Measurements from ENCODE around the gene C4orf36. TPM values are rescaled to one million over a fixed set of nuclear protein-coding genes. Genes with fewer than 3 reads are reported as not detected.
A peak's percentile ranks its signal among the peaks of the same experiment; 100 is the strongest.
"Not testable (repeated sequence)": the region's sequence is repeated elsewhere in the genome, so short reads cannot be mapped to it uniquely, and the experiment has no call there.

C4orf36 gene
- total and polyA plus RNA-seq, 2 of the 4 experiments (the other 2 are of a cell fraction): 0.18 to 0.41 TPM

DNA sequence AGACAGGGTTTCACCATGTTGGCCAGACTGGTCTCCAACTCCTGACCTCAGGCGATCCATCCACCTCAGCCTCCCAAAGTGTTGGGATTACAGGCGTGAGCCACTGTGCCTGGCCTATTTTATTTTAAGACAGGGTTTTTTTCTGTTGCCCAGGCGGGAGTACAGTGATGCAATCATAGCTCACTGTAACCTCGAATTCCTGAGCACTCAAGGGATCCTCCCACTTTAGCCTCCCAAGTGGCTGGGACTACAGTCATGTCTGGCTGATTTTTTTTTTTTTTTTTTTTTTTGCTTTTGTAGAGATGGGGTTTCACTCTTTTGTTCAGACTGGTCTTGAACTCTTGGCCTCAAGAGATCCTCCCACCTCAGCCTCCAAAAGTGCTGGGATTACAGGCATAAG, 16.8 kb downstream of the C4orf36 start:
- H2BK5ac ChIP-seq (ENCODE audit: low read depth, low read length, poor library complexity, severe bottlenecking); H3K9me1 ChIP-seq (ENCODE audit: insufficient read depth, low read length); BruUV-seq (replicated peaks); intact Hi-C loops (cut with micrococcal nuclease); H3K14ac ChIP-seq (replicated peaks; ENCODE audit: low read depth, low read length); H2BK120ac ChIP-seq (ENCODE audit: low read depth, low read length); H3K4me2 ChIP-seq (ENCODE audit: low read depth, low read length); H3K56ac ChIP-seq (ENCODE audit: extremely low read depth, insufficient read depth, low read length); H3K9ac ChIP-seq (ENCODE audit: low read depth, low read length); H3K18ac ChIP-seq (ENCODE audit: low read depth, low read length); H3K79me1 ChIP-seq (ENCODE audit: low read depth in 1 of 2, low read length in 2 of 2); H4K8ac ChIP-seq (ENCODE audit: low read depth in 2 of 2, low read length in 2 of 2); H3K27me3 ChIP-seq (ENCODE audit: control insufficient read depth, insufficient read depth, low read length); H3K27ac ChIP-seq (ENCODE audit: insufficient read depth, low read length); dilution Hi-C loops (cut with HindIII; ENCODE audit: low sequenced_read_pairs, unreplicated experiment); DNase-seq; H2AK9ac ChIP-seq (replicated peaks; ENCODE audit: low read depth, low read length, poor library complexity); ATAC-seq (ENCODE audit: low read depth); CTCF ChIA-PET; H3K4me3 ChIP-seq (ENCODE audit: insufficient read depth, low read depth, low read length); H3K36me3 ChIP-seq (ENCODE audit: control insufficient read depth, insufficient read depth, low read length); H4K91ac ChIP-seq (ENCODE audit: insufficient read depth, low read depth, low read length); H3K4me1 ChIP-seq (ENCODE audit: control insufficient read depth, insufficient read depth, low read length); H4K20me1 ChIP-seq (ENCODE audit: insufficient read depth, low read length); H3K23ac ChIP-seq (ENCODE audit: low read depth, low read length); POLR2A ChIA-PET (ENCODE audit: unreplicated experiment); in situ Hi-C loops (cut with MboI; ENCODE audit: low sequenced_read_pairs); H2BK15ac ChIP-seq (ENCODE audit: low read depth, low read length); H2AFZ ChIP-seq (replicated peaks; ENCODE audit: low read length, poor library complexity); H3K4ac ChIP-seq (ENCODE audit: low read depth, low read length); H2BK20ac ChIP-seq (ENCODE audit: low read depth, low read length); H2AK5ac ChIP-seq (ENCODE audit: low read depth, low read length); H4K5ac ChIP-seq (ENCODE audit: low read depth, low read length): not testable (repeated sequence)
- 67% methylated on average over 1 of the region's 4 CpGs; no CpG with 5 or more reads in 1 of the 2 experiments for WGBS, 2 experiments (ENCODE audit: extremely low coverage in 2 of 2, insufficient read length in 1 of 2)
- TF ChIP-seq CEBPB (IDR thresholded peaks at IDR 0.05; ENCODE audit: low read depth, low read length): 0 out of 2 replicates have a peak, but pooled peaks have one; percentile 21
- H3K9me3 ChIP-seq (ENCODE audit: control insufficient read depth, insufficient read depth, low read length): peaks cover 20% of the 10 kb centered on the region

Measured in IMR-90 (cell line).